Measurements from ENCODE around the gene MGAT1.

The MGAT1 gene

GRCh38 chr5:180823940-180824629 lies 21.5 kb upstream of the MGAT1 start:
- no peak for DNase-seq

- no peak for DNase-seq
These were observed 20.7 kb upstream of the MGAT1 start for GRCh38 chr5:180823346-180823745.

- DNase-seq = no peak
These were observed 18.9 kb upstream of the MGAT1 start for GRCh38 chr5:180821538-180821937.

- DNase-seq = no peak
These were observed 18.2 kb upstream of the MGAT1 start for GRCh38 chr5:180820788-180821321.

- DNase-seq = no peak
These were observed 16.2 kb upstream of the MGAT1 start for GRCh38 chr5:180818677-180819341.

GRCh38 chr5:180817893-180818674 lies 15.5 kb upstream of the MGAT1 start:
- no peak for DNase-seq

GRCh38 chr5:180816608-180817534 lies 14.3 kb upstream of the MGAT1 start:
- DNase-seq = peak; percentile 26

- DNase-seq = no peak
These were observed 12.8 kb upstream of the MGAT1 start for GRCh38 chr5:180815293-180815917.

GRCh38 chr5:180813420-180813819 lies 10.8 kb upstream of the MGAT1 start:
- DNase-seq = no peak

- no peak for DNase-seq
These were observed 9.1 kb upstream of the MGAT1 start for GRCh38 chr5:180811623-180812124.

- DNase-seq = peak; percentile 57
These were observed 8.5 kb upstream of the MGAT1 start for GRCh38 chr5:180810959-180811622.

- peak; percentile 95 for DNase-seq
These were observed 7.8 kb upstream of the MGAT1 start for GRCh38 chr5:180810210-180810958.

- DNase-seq = peak; percentile 87
These were observed 7.0 kb upstream of the MGAT1 start for GRCh38 chr5:180809403-180810209.

GRCh38 chr5:180808461-180809000 lies 5.9 kb upstream of the MGAT1 start:
- no peak for DNase-seq

GRCh38 chr5:180807654-180808414 lies 5.2 kb upstream of the MGAT1 start:
- DNase-seq = no peak

GRCh38 chr5:180807046-180807445 lies 4.4 kb upstream of the MGAT1 start:
- no peak for DNase-seq

- DNase-seq = no peak
These were observed 3.9 kb upstream of the MGAT1 start for GRCh38 chr5:180806351-180807011.

- no peak for DNase-seq
These were observed 1.6 kb upstream of the MGAT1 start for GRCh38 chr5:180804129-180804618.

All from stimulated activated CD4-positive, alpha-beta T cell treated with anti-CD3 and anti-CD28 coated beads, Interleukin-4, amount 100 ng/mL, for 24 hours (primary cell).